Lower leg skin (tissue), 4 donors: ENCODE data around the gene CDYL2. TPM values are rescaled to one million over a fixed set of nuclear protein-coding genes. Genes with fewer than 3 reads are reported as not detected.

Experiments
- DNase-seq, 2 donors: peaks; one replicate each; pipeline ENCODE4 v3.0.0-alpha.2; 2019; ENCODE audit warnings: low spot score in 2 of 2
- H3K4me3 ChIP-seq: fragments of 200-600 bp; sonication (generic); 2 replicates; pipeline ENCODE4 v1.5.1; 2017; ENCODE audit warnings: mild to moderate bottlenecking, low read depth; ENCODE audit not compliant: poor library complexity, severe bottlenecking
- POLR2A ChIP-seq, 2 donors: fragments of 450-650 bp; IDR thresholded peaks; one replicate each; pipeline ENCODE4 v1.6.1; 2016 to 2017; ENCODE audit warnings: antibody characterized with exemption in 2 of 2, mild to moderate bottlenecking in 1 of 2, moderate library complexity in 1 of 2
- WGBS, 2 donors: methylation state at CpG; one replicate each; pipeline ENCODE4 v1.1.5; 2018; 5-methylcytosine and 5-hydroxymethylcytosine counted together
- intact Hi-C: fragments of 100-400 bp; cut with DNase I; formaldehyde crosslinking; loops from one replicate; pipeline ENCODE4 v1.15.0; 2023; ENCODE audit warnings: low total_unique reads
- total RNA-seq, 4 donors: library from RNA; depleted of rRNA; stranded (reverse); fragments of >200 nt; gene quantifications; one replicate each; pipeline ENCODE4 v1.1.0, GENCODE V29; 2016
- TF ChIP-seq, protein P1 (sequence below), 3 donors: fragments of 450-650 bp; IDR thresholded peaks; one replicate each; pipeline ENCODE4 v1.5.1; 2016; ENCODE audit warnings: antibody characterized with exemption in 3 of 3, mild to moderate bottlenecking in 3 of 3, moderate library complexity in 2 of 3

Gene CDYL2
- total RNA-seq, 4 donors from 2014 or later = 1.3 to 1.9 (median 1.7) TPM

DNA sequence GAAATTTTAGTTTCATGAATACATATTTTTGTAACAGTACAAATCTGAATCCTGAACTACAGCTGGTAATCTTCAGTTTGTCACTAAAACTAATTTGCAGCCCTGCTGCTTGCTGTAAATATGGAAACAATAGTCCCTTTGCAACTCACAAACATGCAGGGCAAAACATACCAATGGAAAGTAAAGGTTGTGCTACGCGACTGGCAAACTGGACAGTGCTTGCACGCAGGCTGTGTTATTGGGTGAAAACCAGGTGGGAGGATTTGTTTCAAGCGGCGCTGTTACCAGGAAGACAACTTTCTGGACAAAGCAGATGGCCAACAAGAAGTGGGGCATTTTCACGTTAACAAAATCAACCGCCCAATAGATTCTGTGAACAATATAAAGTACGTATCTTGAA lies 93.5 kb downstream of the CDYL2 start:
- WGBS, 2 donors = 76 to 80% methylated on average over 8 of the region's 8 CpGs
- H3K4me3 ChIP-seq = no peak overlapping the region
- no peak for DNase-seq
- intact Hi-C loops = no loop called here
- no peak for TF ChIP-seq POLR2A (IDR thresholded peaks at IDR 0.05)
- TF ChIP-seq, protein P1, sequence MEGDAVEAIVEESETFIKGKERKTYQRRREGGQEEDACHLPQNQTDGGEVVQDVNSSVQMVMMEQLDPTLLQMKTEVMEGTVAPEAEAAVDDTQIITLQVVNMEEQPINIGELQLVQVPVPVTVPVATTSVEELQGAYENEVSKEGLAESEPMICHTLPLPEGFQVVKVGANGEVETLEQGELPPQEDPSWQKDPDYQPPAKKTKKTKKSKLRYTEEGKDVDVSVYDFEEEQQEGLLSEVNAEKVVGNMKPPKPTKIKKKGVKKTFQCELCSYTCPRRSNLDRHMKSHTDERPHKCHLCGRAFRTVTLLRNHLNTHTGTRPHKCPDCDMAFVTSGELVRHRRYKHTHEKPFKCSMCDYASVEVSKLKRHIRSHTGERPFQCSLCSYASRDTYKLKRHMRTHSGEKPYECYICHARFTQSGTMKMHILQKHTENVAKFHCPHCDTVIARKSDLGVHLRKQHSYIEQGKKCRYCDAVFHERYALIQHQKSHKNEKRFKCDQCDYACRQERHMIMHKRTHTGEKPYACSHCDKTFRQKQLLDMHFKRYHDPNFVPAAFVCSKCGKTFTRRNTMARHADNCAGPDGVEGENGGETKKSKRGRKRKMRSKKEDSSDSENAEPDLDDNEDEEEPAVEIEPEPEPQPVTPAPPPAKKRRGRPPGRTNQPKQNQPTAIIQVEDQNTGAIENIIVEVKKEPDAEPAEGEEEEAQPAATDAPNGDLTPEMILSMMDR (IDR thresholded peaks at IDR 0.05) = no peak

DNA sequence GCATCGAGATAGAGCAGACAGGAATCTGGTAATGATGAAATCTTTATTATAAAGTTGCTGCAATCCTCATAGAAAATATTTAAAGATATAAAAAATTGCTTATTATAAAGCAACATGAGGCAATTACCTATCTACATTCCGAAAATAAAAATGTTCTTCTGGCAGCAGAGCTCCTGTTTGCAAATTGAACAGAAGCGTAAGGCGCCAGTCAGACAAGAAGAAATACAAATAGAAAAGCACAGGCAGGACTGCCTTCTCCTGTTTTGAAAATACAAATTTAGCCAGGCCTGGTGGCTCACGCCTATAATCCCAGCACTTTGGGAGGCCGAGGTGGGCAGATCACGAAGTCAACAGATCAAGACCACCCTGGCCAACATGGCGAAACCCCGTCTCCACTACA lies 95.6 kb downstream of the CDYL2 start:
- 92 to 94% methylated on average over 9 of the region's 9 CpGs for WGBS, 2 donors
- TF ChIP-seq, protein P1 (IDR thresholded peaks at IDR 0.05) = no peak
- no peak for TF ChIP-seq POLR2A (IDR thresholded peaks at IDR 0.05)
- intact Hi-C loops = no loop called here
- no peak for DNase-seq
- no peak overlapping the region for H3K4me3 ChIP-seq

DNA sequence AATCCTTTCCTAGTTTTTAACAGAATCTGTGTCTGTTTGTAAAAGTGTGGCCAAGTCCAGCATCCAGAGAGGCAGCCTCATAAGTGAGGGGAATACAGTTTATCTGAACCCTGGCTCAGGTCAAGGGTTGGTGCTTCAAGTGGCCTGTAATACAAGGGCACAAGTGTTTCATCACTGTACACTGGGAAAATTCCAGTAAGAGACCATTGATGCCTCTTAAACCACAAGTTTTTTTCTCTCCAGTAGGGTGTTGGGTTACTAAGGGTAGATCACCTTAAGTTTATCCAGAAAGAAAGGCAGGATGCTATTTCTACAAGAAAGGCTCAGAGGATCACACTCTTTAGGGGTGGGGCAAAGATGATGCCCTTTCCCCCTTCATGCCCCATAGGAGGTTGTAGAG lies 96.7 kb downstream of the CDYL2 start:
- no peak for TF ChIP-seq POLR2A (IDR thresholded peaks at IDR 0.05)
- TF ChIP-seq, protein P1 (IDR thresholded peaks at IDR 0.05) = no peak
- no peak for DNase-seq
- intact Hi-C loops = no loop called here
- H3K4me3 ChIP-seq = no peak overlapping the region

DNA sequence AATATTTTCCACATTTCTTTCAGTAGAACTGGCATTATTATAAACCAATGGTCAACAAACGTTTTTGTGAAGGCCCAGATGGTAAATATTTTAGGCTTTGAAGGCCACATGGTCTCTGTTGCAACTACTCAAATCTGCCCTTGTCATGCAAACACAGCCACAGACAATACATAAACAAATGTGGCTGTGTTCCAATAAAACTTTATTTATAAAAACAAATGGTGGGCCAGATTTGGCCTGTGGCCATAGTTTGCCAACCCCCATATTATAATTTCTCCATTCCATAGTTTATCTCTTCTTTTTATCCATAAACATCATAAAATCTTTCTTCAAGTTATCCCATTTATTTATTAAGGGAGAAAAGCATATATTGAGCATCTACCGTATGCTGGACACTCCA lies 98.8 kb downstream of the CDYL2 start:
- DNase-seq = no peak
- intact Hi-C loops = no loop called here
- H3K4me3 ChIP-seq = no peak overlapping the region
- 76 to 78% methylated on average over 2 of the region's 2 CpGs for WGBS, 2 donors
- TF ChIP-seq, protein P1 (IDR thresholded peaks at IDR 0.05) = no peak
- no peak for TF ChIP-seq POLR2A (IDR thresholded peaks at IDR 0.05)

GRCh38 chr16:80704751-80705505 lies 99.5 kb downstream of the CDYL2 start:
- DNase-seq = peak in 1 of 2 donors; percentile 61
- intact Hi-C loops = no loop called here

More at GRCh38 chr16:80704751-80705505, 99.5 kb downstream of the CDYL2 start:
- no peak overlapping the region for H3K4me3 ChIP-seq
- TF ChIP-seq, protein P1 (IDR thresholded peaks at IDR 0.05) = no peak
- TF ChIP-seq POLR2A (IDR thresholded peaks at IDR 0.05) = no peak
- 89 to 94% methylated on average over 9 of the region's 9 CpGs for WGBS, 2 donors
